ENCODE results near the gene WDPCP.

- TF ChIP-seq TAF1 (IDR thresholded peaks at IDR 0.05; ENCODE audit: borderline replicate concordance, low read depth, low read length), result no peak
- TF ChIP-seq POLR2A (IDR thresholded peaks at IDR 0.05; ENCODE audit: low read depth, low read length), result no peak
These were observed 110.6 kb downstream of the WDPCP start for GRCh38 chr2:63477686-63478085.
